HG03378 (cell line): Measurements from ENCODE around the gene BAX.
A peak's percentile ranks its signal among the peaks of the same experiment; 100 is the strongest.

Experiments used
- ATAC-seq: cut with Tn5 transposase; IDR thresholded peaks from one replicate; pipeline ENCODE4 v1.9.1; 2021; ENCODE audit warnings: mild to moderate bottlenecking, moderate library complexity; ENCODE audit not compliant: unreplicated experiment

BAX gene

GRCh38 chr19:48982280-48982679 is 27.6 kb downstream of the BAX start:
- no peak for ATAC-seq

DNA sequence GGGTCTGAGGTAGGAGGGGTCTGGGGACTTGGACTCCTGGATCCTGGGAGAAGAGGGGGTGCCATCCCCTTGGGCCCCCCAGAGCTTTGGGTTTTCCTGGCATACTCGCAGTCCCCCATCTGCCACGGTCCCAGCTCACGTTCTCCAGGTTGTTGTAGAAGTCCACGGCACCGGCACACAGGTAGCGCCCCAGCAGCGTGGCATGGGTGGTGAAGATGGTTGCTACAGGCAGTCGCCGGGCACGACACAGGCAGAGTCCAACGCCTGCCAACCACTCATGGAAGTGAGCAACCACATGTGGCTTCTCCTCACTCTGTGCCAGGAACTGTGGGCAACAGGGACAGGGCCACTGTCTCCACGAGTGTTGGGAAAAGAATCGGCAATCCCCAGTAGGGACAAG is 31.0 kb downstream of the BAX start:
- no peak for ATAC-seq

DNA sequence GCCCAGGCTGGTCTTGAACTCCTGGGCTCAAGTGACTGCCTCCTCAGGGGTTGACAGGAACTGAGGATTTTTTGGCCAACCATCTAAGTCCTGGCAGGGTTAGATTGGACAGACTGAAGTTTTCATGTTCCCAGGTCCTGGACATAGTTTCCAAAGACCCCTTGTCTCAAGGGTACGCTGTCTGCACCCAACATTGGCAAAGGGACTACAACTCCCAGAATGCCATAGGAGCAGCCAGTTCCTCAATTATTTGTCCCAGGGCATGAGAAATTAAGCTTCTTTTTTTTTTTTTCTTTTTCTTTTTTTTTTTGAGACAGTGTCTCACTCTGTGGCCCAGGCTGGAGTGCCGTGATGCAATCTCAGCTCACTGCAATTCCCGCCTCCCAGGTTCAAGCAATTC is 31.5 kb downstream of the BAX start:
- ATAC-seq, result no peak

DNA sequence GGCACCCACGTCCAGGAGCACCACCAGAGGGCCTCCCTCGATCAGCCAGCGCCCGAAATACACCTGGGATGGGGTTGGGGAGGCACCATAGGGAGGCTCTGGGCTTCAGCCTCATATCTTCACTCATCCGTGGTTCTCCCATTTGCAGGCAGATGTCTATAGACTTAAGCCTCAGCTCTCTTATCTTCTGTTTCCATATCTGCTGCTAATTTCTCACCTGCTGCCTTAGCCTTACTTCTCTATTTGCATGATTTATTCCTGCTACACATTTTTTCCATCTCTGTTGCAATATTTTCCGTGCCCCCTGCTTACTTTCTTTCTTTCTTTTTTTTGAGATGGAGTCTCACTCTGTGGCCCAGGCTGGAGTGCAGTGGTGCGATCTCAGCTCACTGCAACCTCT is 32.6 kb downstream of the BAX start:
- ATAC-seq, result no peak

DNA sequence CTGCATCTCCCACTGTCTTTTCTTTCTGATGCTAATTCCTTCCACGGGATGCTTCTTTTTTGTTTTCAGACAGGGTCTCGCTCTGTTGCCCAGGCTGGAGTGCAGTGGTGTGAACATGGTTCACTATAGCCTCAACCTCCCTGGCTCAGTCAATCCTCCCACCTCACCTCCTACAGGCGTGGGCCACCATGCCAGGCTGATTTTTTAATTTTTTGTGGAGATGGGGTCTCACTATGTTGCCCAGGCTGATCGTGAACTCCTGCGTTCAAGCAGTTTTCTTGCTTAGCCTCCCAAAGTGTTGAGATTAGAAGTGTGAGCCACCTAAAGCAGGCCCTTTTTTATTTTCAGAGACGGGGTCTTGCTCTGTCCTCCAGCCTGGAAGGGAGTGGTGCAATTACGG is 33.6 kb downstream of the BAX start:
- no peak for ATAC-seq

DNA sequence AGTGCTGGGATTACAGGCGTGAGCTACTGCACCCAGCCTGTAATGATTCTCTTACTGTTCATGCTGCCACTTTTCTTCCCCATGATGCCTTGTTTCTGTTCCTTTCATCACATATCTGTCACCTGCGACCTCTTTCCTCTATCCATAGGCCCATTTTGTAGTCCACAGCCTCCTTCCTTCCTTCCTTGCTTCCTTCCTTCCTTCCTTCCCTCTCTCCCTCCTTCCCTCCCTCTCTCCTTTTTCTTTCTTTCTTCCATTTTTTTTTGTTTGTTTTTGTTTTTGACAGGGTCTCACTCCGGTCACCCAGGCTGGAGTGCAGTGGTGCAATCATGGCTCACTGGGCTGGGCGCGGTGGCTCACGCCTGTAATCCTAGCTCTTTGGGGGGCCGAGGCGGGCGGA is 34.2 kb downstream of the BAX start:
- ATAC-seq, result no peak

DNA sequence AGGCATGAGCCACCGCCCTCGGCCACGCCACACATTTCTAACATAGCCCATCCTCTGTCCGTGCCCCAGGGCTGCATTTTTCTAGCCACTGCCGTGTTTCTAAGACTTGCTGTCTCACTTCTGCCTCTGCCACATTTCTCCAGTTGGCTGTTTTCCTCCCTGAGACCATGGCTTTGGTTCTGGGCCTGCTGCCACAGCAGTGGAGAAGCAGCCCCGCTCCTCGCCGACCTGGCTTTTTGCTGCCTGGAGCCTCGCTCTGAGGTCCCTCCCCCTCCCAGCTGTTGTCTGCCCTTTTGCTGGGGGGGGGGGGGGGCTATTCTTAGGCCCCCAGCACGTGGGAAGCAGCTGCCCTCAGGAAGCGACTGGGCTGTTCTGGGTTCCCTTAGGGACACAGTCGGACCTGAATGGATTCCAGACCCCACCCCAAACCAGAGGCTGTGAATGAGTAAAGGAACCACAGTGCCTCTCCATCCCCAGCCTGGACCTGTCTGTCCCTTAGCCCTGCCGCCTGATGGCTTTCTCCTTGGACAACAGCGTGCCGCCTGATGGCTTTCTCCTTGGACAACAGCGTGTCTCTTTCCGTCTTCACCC is 35.1 kb downstream of the BAX start:
- no peak for ATAC-seq

- no peak for ATAC-seq
These were observed 35.7 kb downstream of the BAX start for GRCh38 chr19:48990400-48990799.

GRCh38 chr19:48991011-48991609 is 36.4 kb downstream of the BAX start:
- no peak for ATAC-seq

DNA sequence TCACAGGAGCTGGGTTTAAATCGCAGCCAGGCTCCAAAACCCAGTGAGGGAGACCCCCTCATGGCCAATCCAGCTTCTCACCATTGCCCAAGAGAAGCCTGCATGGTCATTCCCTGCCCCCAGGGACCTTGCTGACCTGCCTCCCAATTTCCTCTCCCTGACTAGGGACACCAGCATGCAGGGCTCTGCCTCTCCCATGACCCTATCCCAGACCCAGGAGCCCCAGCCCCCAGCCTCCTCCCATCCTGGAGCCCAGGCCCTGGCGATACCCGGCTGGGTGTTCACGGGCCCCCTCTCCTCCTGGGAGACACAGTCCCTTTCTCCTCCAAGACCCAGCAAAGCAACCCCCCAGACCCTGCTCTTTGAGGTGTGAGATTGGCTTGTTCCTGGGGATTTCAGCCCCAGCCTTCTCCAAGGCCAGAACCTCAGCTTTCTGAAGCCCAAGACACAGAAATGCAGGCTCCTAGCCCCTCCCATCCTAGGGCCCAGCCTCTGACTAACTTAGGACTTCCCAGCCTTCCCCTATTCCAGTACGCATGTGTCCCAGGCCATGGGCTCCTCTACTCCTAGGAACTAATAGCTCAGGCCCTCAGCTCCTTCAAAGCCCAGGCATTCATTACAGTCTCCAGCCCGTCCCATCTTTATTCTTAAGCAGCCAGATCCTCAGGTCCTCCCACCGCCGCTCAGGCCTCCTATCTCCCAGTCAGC is 37.4 kb downstream of the BAX start:
- ATAC-seq, result no peak

- no peak for ATAC-seq
These were observed 38.0 kb downstream of the BAX start for GRCh38 chr19:48992581-48993174.

GRCh38 chr19:48993175-48994034 is 38.7 kb downstream of the BAX start, which contains the start of the genes GYS1 and RUVBL2:
TSS of gene GYS1 (minus strand) at chr19:48993309. CDS start at chr19:48993112, 197 bp downstream.
TSS of gene RUVBL2 (plus strand) at chr19:48993887. CDS start at chr19:48993912, 25 bp downstream.
- peak; percentile 80 for ATAC-seq

DNA sequence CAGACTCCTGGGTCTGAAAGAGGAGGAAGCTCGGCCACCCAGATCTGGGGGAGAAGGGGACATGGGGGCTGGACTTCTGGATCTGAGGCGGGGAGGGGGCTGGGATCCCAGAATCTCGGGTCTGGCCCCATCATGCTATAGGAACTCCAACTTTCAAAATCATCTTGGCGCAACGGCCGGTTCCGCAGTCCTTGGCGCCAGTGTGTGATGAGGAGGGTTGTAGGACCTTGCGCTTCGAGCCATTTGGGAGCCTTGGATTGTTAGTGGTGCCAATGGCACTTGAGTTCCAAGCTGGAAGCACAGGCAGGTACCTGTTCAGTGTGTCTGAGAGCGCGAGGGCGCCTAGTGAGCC is 39.3 kb downstream of the BAX start:
- ATAC-seq, result no peak

DNA sequence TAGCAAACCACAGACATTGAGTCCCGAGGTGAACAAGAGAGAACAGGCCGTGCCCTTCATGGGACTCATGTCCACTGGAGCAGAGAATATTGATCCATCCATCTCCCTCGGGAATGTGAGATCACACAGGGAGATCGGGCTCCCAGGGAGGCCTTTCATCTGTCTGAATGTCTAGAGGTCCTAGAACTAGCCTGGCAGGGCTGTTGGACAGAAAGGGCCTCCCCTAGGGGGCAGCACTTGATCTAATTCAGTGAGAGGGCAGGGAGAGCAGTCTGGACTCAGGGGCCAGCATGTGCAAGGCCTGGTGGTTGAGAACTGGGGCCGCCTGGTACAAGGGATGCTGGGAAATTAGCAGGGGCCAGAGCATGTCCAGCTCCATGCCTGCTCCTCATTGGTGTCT is 43.3 kb downstream of the BAX start:
- ATAC-seq, result no peak

DNA sequence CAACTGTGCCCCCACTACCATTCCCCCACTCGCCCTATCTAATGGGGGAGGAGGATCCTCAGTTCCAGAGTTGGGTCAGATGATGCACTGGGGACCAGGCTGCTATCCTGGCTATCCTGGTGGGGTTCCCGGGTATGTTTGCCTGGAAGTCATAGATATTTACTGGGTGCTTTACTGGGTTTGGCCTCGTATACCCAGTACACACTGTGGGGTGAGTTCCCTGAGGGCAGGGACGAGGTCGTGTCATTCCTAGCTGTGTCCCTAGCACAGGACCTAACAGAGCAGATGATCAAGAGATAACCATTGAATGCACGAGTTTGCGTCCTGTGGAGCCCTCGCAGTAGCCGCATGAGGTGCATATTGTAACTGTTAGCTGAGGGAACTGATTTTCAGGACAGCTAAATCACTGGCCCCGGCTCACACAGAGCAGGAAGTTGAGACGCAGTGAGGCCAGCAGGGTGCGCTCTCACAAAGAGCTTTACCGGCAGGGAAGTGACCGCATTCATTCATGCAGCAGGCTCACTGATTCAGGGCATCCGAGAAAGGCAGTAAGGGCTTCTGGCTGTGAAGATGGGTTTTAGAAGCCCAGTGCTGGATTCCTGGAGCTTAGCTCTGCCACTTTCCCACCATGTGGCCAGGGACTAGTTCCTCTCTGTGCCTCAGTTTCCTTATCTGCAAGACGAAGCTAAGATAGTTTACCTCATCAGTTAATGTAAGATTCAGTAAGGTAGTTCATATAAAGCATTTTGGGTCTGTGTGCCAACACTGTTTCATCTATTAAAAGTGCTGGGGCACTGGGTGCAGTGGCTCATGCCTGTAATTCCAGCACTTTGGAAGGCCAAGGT is 45.0 kb downstream of the BAX start:
- no peak for ATAC-seq

DNA sequence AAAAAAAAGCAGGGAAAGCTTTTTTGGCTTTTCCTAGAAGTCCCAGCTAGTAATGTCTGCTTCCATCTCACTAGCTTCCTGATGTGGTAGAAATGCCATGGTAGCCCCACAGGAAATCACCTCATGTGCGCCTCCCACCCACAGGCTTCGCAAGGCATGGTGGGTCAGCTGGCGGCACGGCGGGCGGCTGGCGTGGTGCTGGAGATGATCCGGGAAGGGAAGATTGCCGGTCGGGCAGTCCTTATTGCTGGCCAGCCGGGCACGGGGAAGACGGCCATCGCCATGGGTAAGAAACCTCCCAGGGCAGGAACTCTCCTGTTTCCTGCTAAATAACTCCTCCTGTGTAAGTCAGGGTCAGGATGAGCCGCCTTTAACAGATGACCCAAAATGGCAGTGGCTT is 49.5 kb downstream of the BAX start:
- ATAC-seq, result no peak

DNA sequence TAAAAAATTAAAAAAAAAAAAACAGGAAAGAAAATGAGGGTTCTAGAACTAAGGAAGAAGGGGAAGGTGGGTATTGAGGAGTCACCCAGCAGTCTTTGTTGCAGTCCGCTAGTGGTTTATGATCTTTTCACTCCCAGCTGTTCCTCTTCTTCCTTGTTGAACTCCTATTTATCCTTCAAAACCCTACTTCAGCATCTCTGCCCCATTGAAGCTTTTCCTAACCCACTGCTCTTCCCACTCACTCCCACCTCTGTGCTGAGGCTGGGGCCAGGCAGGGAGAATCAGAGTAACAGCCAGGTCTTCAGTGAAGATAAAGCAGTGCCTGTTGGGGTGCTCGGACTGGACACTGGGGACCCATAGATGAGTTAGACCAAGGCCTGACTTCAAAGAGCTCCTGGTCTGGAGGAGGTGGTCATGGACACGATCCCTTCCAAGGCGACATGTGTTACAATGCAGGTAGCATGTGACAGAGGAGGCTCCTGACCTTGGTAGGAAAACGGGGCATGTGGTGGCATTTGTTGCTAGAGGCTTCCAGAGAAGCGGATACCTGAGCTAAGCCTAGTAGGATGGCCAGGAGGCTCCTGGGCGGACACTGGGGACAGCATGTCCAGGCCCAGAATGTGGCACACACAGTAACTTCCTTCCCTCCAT is 50.4 kb downstream of the BAX start:
- no peak for ATAC-seq

DNA sequence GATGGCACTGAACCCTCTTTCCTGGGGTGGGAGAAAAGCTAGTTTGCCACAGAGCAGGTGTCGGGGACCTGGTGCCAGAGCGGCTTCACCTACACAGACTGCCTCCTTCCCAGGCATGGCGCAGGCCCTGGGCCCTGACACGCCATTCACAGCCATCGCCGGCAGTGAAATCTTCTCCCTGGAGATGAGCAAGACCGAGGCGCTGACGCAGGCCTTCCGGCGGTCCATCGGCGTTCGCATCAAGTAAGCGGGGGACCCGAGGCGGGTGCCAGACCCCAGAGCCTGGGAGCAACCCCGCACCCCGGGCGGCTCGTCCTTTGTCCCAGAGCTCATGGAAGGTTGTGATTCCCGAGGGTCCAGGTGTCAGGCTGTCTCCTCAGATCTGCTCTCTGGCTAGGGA is 52.2 kb downstream of the BAX start:
- no peak for ATAC-seq

DNA sequence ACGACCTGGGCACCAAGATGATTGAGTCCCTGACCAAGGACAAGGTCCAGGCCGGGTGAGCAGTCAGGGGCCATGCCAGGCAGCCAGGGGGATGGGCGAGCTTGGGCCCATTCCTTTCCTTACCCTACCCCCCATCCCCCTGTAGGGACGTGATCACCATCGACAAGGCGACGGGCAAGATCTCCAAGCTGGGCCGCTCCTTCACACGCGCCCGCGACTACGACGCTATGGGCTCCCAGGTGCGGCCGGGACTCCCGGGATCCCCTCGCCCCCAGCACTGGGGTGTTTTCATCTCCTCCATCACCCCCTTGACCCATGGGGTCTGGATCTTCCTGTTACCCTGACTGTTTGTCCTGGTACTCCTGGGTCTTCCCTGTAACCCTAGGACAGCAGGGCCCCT is 55.2 kb downstream of the BAX start:
- no peak for ATAC-seq

DNA sequence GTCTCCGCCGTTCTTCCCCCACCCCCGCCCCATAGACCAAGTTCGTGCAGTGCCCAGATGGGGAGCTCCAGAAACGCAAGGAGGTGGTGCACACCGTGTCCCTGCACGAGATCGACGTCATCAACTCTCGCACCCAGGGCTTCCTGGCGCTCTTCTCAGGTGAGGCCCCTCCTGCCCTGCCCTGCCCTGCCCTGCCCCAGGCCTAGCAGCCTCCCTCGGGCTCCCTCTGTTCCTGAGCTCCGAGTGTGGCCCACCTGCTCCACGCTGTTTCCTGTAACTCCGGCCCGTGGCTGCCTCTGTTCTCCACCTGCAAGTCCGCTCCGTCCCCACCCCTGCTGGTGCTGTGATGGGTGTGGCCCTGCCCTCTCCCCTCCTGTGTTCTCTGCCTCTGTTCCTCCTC is 55.8 kb downstream of the BAX start:
- no peak for ATAC-seq
